ENCODE results near the gene TECTB.
A peak's percentile ranks its signal among the peaks of the same experiment; 100 is the strongest.

The TECTB gene

GRCh38 chr10:112304267-112304859 is 21.2 kb downstream of the TECTB start:
- TF ChIP-seq CTCF (IDR thresholded peaks at IDR 0.05): no peak
- Histone ChIP-seq H3K4me3 (no peak overlapping the region), H3K27ac (no peak overlapping the region)
- no peak for DNase-seq (ENCODE audit: low spot score)

- peak; percentile 58 for TF ChIP-seq CTCF (IDR thresholded peaks at IDR 0.05)
- peak; percentile 45 for DNase-seq (ENCODE audit: low spot score)
- no peak overlapping the region for H3K4me3 ChIP-seq
- H3K27ac ChIP-seq: no peak overlapping the region
These were observed 24.3 kb downstream of the TECTB start for GRCh38 chr10:112307358-112308124.

- Histone ChIP-seq H3K27ac (no peak overlapping the region), H3K4me3 (no peak overlapping the region)
- DNase-seq (ENCODE audit: low spot score): peak; percentile 38
- TF ChIP-seq CTCF (IDR thresholded peaks at IDR 0.05): no peak
These were observed 24.9 kb downstream of the TECTB start for GRCh38 chr10:112308125-112308502.

GRCh38 chr10:112311481-112311880 is 28.3 kb downstream of the TECTB start:
- Histone ChIP-seq H3K4me3 (no peak overlapping the region), H3K27ac (no peak overlapping the region)
- TF ChIP-seq CTCF (IDR thresholded peaks at IDR 0.05): no peak
- DNase-seq (ENCODE audit: low spot score): no peak

- TF ChIP-seq CTCF (IDR thresholded peaks at IDR 0.05): no peak
- DNase-seq (ENCODE audit: low spot score): no peak
- Histone ChIP-seq H3K27ac (no peak overlapping the region), H3K4me3 (no peak overlapping the region)
These were observed 30.0 kb downstream of the TECTB start for GRCh38 chr10:112313234-112313633.

- no peak overlapping the region for H3K4me3 ChIP-seq
- TF ChIP-seq CTCF (IDR thresholded peaks at IDR 0.05): no peak
- DNase-seq (ENCODE audit: low spot score): no peak
- H3K27ac ChIP-seq: no peak overlapping the region
These were observed 30.7 kb downstream of the TECTB start for GRCh38 chr10:112313911-112314310.

All from coronary artery (tissue), 2 donors.